Activated naive CD4-positive, alpha-beta T cell treated with anti-CD3 and anti-CD28 coated beads, Interleukin-2, amount 50 U/mL, for 24 hours (primary cell): Measurements from ENCODE around the gene AGR3.

Experiments
- H3K27ac Mint-ChIP-seq: one replicate; pipeline ENCODE4 v1.8.0; 2021; ENCODE audit warnings: mild to moderate bottlenecking, mixed read lengths
- H3K27me3 Mint-ChIP-seq: one replicate; pipeline ENCODE4 v1.8.0; 2021; ENCODE audit warnings: mixed read lengths
- H3K36me3 Mint-ChIP-seq: one replicate; pipeline ENCODE4 v1.8.0; 2021; ENCODE audit warnings: mixed read lengths
- H3K4me1 Mint-ChIP-seq: one replicate; pipeline ENCODE4 v1.8.0; 2021; ENCODE audit warnings: mixed read lengths
- H3K4me3 Mint-ChIP-seq: one replicate; pipeline ENCODE4 v1.8.0; 2021; ENCODE audit warnings: mild to moderate bottlenecking, mixed read lengths
- H3K9me3 Mint-ChIP-seq: one replicate; pipeline ENCODE4 v1.8.0; 2021; ENCODE audit warnings: mixed read lengths

The AGR3 gene

GRCh38 chr7:16851829-16852228 lies 30.0 kb downstream of the AGR3 start:
- Mint-ChIP-seq H3K27ac (no peak overlapping the region), H3K4me3 (no peak overlapping the region), H3K9me3 (no peaks in the 10 kb centered on the region), H3K4me1 (no peaks in the 10 kb centered on the region), H3K27me3 (peaks cover 10% of the 10 kb centered on the region), H3K36me3 (no peaks in the 10 kb centered on the region)

GRCh38 chr7:16850614-16851466 lies 30.9 kb downstream of the AGR3 start:
- no peak overlapping the region for H3K4me3 Mint-ChIP-seq
- peaks cover 10% of the 10 kb centered on the region for H3K27me3 Mint-ChIP-seq
- H3K4me1 Mint-ChIP-seq: no peaks in the 10 kb centered on the region
- no peaks in the 10 kb centered on the region for H3K36me3 Mint-ChIP-seq
- H3K9me3 Mint-ChIP-seq: no peaks in the 10 kb centered on the region
- no peak overlapping the region for H3K27ac Mint-ChIP-seq

- no peaks in the 10 kb centered on the region for H3K36me3 Mint-ChIP-seq
- H3K4me1 Mint-ChIP-seq: no peaks in the 10 kb centered on the region
- no peak overlapping the region for H3K27ac Mint-ChIP-seq
- peaks cover 10% of the 10 kb centered on the region for H3K27me3 Mint-ChIP-seq
- H3K4me3 Mint-ChIP-seq: no peak overlapping the region
- H3K9me3 Mint-ChIP-seq: no peaks in the 10 kb centered on the region
These were observed 32.3 kb downstream of the AGR3 start for GRCh38 chr7:16849296-16850148.

- Mint-ChIP-seq H3K4me1 (no peaks in the 10 kb centered on the region), H3K36me3 (no peaks in the 10 kb centered on the region), H3K27me3 (peaks cover 7% of the 10 kb centered on the region), H3K4me3 (no peak overlapping the region), H3K9me3 (no peaks in the 10 kb centered on the region), H3K27ac (no peak overlapping the region)
These were observed 34.4 kb downstream of the AGR3 start for GRCh38 chr7:16847381-16847860.

- Mint-ChIP-seq H3K27me3 (peaks cover 6% of the 10 kb centered on the region), H3K4me3 (no peak overlapping the region), H3K4me1 (no peaks in the 10 kb centered on the region), H3K36me3 (no peaks in the 10 kb centered on the region), H3K27ac (no peak overlapping the region), H3K9me3 (no peaks in the 10 kb centered on the region)
These were observed 35.1 kb downstream of the AGR3 start for GRCh38 chr7:16846601-16847165.

GRCh38 chr7:16845746-16846145 lies 36.0 kb downstream of the AGR3 start:
- Mint-ChIP-seq H3K4me3 (no peak overlapping the region), H3K27ac (no peak overlapping the region), H3K27me3 (peaks cover 5% of the 10 kb centered on the region), H3K4me1 (no peaks in the 10 kb centered on the region), H3K9me3 (no peaks in the 10 kb centered on the region), H3K36me3 (no peaks in the 10 kb centered on the region)

GRCh38 chr7:16841681-16842080 lies 40.1 kb downstream of the AGR3 start:
- Mint-ChIP-seq H3K9me3 (no peaks in the 10 kb centered on the region), H3K36me3 (no peaks in the 10 kb centered on the region), H3K27ac (no peak overlapping the region), H3K4me1 (no peaks in the 10 kb centered on the region), H3K4me3 (no peak overlapping the region), H3K27me3 (peaks cover 2% of the 10 kb centered on the region)

- peaks cover 2% of the 10 kb centered on the region for H3K27me3 Mint-ChIP-seq
- no peak overlapping the region for H3K4me3 Mint-ChIP-seq
- H3K9me3 Mint-ChIP-seq: no peaks in the 10 kb centered on the region
- H3K4me1 Mint-ChIP-seq: no peaks in the 10 kb centered on the region
- H3K27ac Mint-ChIP-seq: no peak overlapping the region
- no peaks in the 10 kb centered on the region for H3K36me3 Mint-ChIP-seq
These were observed 41.7 kb downstream of the AGR3 start for GRCh38 chr7:16840094-16840493.

- H3K9me3 Mint-ChIP-seq: no peaks in the 10 kb centered on the region
- H3K27me3 Mint-ChIP-seq: peaks cover 2% of the 10 kb centered on the region
- no peaks in the 10 kb centered on the region for H3K36me3 Mint-ChIP-seq
- no peaks in the 10 kb centered on the region for H3K4me1 Mint-ChIP-seq
- no peak overlapping the region for H3K4me3 Mint-ChIP-seq
- H3K27ac Mint-ChIP-seq: no peak overlapping the region
These were observed 42.1 kb downstream of the AGR3 start for GRCh38 chr7:16839646-16840045.

GRCh38 chr7:16838891-16839290 lies 42.9 kb downstream of the AGR3 start:
- peaks cover 3% of the 10 kb centered on the region for H3K27me3 Mint-ChIP-seq
- H3K4me1 Mint-ChIP-seq: no peaks in the 10 kb centered on the region
- no peak overlapping the region for H3K27ac Mint-ChIP-seq
- no peaks in the 10 kb centered on the region for H3K36me3 Mint-ChIP-seq
- H3K4me3 Mint-ChIP-seq: no peak overlapping the region
- H3K9me3 Mint-ChIP-seq: no peaks in the 10 kb centered on the region

- no peak overlapping the region for H3K4me3 Mint-ChIP-seq
- no peak overlapping the region for H3K27ac Mint-ChIP-seq
- no peaks in the 10 kb centered on the region for H3K36me3 Mint-ChIP-seq
These were observed 43.4 kb downstream of the AGR3 start for GRCh38 chr7:16838386-16838785.

GRCh38 chr7:16836481-16836880 lies 45.3 kb downstream of the AGR3 start:
- Mint-ChIP-seq H3K27ac (no peak overlapping the region), H3K4me1 (no peaks in the 10 kb centered on the region), H3K9me3 (no peaks in the 10 kb centered on the region), H3K27me3 (peaks cover 3% of the 10 kb centered on the region), H3K36me3 (no peaks in the 10 kb centered on the region), H3K4me3 (no peak overlapping the region)

More at GRCh38 chr7:16838386-16838785, 43.4 kb downstream of the AGR3 start:
- Mint-ChIP-seq H3K27me3 (peaks cover 3% of the 10 kb centered on the region), H3K9me3 (no peaks in the 10 kb centered on the region), H3K4me1 (no peaks in the 10 kb centered on the region)

GRCh38 chr7:16833373-16833772 lies 48.4 kb downstream of the AGR3 start:
- Mint-ChIP-seq H3K4me3 (no peak overlapping the region), H3K27me3 (peaks cover 4% of the 10 kb centered on the region), H3K27ac (no peak overlapping the region), H3K4me1 (no peaks in the 10 kb centered on the region), H3K36me3 (no peaks in the 10 kb centered on the region), H3K9me3 (peaks cover 4% of the 10 kb centered on the region)

- no peaks in the 10 kb centered on the region for H3K36me3 Mint-ChIP-seq
- no peaks in the 10 kb centered on the region for H3K4me1 Mint-ChIP-seq
- H3K9me3 Mint-ChIP-seq: peaks cover 4% of the 10 kb centered on the region
- H3K27ac Mint-ChIP-seq: no peak overlapping the region
- peaks cover 11% of the 10 kb centered on the region for H3K27me3 Mint-ChIP-seq
- H3K4me3 Mint-ChIP-seq: no peak overlapping the region
These were observed 55.7 kb downstream of the AGR3 start for GRCh38 chr7:16826060-16826459.

- Mint-ChIP-seq H3K4me1 (no peaks in the 10 kb centered on the region), H3K9me3 (no peaks in the 10 kb centered on the region), H3K4me3 (no peak overlapping the region), H3K27me3 (peaks cover 3% of the 10 kb centered on the region), H3K27ac (no peak overlapping the region), H3K36me3 (no peaks in the 10 kb centered on the region)
These were observed 59.8 kb downstream of the AGR3 start for GRCh38 chr7:16822029-16822428.

- H3K4me1 Mint-ChIP-seq: no peaks in the 10 kb centered on the region
- H3K27ac Mint-ChIP-seq: no peak overlapping the region
- peaks cover 2% of the 10 kb centered on the region for H3K27me3 Mint-ChIP-seq
- H3K36me3 Mint-ChIP-seq: no peaks in the 10 kb centered on the region
- no peaks in the 10 kb centered on the region for H3K9me3 Mint-ChIP-seq
- H3K4me3 Mint-ChIP-seq: no peak overlapping the region
These were observed 63.1 kb downstream of the AGR3 start for GRCh38 chr7:16818732-16819131.
